Thyroid gland (tissue), 4 donors: ENCODE results near the gene VWA5B2.

Experiments used
- POLR2A ChIP-seq, 2 donors: fragments of 450-650 bp; IDR thresholded peaks; one replicate each; pipeline ENCODE4 v1.6.1; 2017; ENCODE audit warnings: antibody characterized with exemption in 2 of 2, mild to moderate bottlenecking in 2 of 2, moderate library complexity in 1 of 2
- TF ChIP-seq, protein P1 (sequence below), 6 experiments: fragments of 200-600 bp in 3 of 6; fragments of 450-650 bp in 3 of 6; sonication (generic) in 3 of 6; IDR thresholded peaks; one replicate each; pipeline ENCODE4 v1.5.1; 2016 to 2019; ENCODE audit warnings: antibody characterized with exemption in 6 of 6, mild to moderate bottlenecking in 2 of 6, inconsistent platforms in 1 of 6, moderate library complexity in 1 of 6

DNA sequence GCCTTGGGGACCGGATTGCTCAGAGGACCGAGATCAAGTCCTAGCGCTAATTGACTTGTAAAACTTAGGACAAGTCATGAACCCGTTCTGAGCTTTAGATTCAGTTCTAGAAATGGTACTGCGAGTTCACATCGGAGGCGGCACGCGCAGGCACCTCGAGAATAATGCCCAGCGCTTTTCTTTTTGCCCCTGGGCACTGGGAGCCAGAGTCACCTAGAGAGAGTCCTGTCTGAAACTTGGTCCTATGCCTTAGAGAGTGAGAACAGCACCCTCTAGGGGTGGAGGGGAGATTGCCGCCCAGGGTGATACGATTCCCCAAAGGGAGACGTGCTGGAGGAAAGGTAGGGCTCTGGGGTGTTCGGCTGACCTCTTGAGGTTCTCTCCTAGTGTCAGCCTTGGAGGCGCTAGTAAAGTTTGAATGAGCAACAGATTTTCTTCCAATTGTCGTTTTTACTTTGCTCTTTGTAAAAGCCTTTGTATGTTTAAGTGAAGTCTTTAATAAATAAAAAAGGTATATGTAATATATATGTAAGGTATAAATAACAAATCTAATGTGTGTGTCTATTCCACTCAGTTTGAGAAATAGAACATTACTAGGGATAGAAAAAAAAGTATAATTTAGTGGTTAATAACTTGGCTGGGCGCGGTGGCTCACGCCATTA, 20.9 kb downstream of the VWA5B2 start:
- TF ChIP-seq, protein P1, sequence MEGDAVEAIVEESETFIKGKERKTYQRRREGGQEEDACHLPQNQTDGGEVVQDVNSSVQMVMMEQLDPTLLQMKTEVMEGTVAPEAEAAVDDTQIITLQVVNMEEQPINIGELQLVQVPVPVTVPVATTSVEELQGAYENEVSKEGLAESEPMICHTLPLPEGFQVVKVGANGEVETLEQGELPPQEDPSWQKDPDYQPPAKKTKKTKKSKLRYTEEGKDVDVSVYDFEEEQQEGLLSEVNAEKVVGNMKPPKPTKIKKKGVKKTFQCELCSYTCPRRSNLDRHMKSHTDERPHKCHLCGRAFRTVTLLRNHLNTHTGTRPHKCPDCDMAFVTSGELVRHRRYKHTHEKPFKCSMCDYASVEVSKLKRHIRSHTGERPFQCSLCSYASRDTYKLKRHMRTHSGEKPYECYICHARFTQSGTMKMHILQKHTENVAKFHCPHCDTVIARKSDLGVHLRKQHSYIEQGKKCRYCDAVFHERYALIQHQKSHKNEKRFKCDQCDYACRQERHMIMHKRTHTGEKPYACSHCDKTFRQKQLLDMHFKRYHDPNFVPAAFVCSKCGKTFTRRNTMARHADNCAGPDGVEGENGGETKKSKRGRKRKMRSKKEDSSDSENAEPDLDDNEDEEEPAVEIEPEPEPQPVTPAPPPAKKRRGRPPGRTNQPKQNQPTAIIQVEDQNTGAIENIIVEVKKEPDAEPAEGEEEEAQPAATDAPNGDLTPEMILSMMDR (IDR thresholded peaks at IDR 0.05) = peak; percentile 71 to 94 (median 79)
- no peak for TF ChIP-seq POLR2A (IDR thresholded peaks at IDR 0.05)
